ENCODE data around the gene NECAP2.
"Not testable (repeated sequence)": the region's sequence is repeated elsewhere in the genome, so short reads cannot be mapped to it uniquely, and the experiment has no call there.

Gene NECAP2

GRCh38 chr1:16462773-16463330 is 22.3 kb downstream of the NECAP2 start:
- no peak for DNase-seq

DNA sequence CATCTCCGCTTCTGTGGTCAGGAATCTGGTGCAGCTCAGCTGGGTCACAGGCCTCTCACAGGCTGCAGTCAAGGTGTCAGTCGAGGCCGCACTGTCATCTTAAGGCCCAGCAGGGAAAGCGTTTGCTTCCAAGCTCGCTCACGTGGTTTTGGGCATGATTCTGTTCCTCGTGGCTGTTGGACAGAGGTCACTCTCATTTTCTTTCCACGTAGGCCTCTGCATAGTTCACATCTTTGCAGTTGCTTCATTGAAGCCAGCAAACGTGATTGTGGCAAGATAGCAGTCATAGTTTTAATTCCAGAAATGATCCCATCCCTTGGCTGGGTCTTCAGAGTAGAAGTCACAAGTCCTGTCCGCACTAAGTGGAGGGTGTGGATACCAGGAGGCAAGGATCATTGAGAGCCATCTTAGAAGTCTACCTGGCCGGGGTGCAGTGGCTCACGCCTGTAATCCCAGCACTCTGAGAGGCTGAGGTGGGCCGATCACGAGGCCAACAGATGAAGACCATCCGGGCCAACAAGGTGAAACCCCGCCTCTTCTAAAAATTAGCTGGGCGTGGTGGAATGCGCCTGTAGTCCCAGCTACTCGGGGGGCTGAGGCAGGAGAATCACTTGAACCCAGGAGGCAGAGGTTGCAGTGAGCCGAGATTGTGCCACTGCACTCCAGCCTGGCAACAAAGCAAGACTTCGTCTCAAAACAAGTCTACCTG is 24.5 kb downstream of the NECAP2 start:
- DNase-seq, result no peak

- no peak for DNase-seq
Observed at GRCh38 chr1:16468558-16468957, 28.0 kb downstream of the NECAP2 start.

GRCh38 chr1:16474166-16474800 is 33.8 kb downstream of the NECAP2 start:
- DNase-seq, result no peak

DNA sequence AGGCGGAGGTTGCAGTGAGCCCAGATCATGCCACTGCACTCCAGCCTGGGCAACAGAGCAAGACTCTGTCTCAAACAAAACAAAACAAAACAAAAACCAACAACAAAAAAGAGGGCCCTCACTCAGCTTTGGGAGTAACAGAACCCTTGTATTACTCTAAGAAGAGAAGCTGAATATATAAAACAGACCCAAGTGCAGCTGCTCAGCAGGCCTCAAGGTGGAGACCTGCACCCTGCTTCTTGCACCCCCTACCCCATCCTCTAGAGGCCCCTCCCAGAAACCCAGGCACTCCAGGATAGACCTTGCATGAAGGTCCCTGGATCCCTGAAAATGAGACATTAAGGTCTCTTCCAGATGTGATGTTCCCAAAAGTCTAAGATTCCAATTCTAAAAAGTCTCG is 34.4 kb downstream of the NECAP2 start:
- DNase-seq, result not testable (repeated sequence)

DNA sequence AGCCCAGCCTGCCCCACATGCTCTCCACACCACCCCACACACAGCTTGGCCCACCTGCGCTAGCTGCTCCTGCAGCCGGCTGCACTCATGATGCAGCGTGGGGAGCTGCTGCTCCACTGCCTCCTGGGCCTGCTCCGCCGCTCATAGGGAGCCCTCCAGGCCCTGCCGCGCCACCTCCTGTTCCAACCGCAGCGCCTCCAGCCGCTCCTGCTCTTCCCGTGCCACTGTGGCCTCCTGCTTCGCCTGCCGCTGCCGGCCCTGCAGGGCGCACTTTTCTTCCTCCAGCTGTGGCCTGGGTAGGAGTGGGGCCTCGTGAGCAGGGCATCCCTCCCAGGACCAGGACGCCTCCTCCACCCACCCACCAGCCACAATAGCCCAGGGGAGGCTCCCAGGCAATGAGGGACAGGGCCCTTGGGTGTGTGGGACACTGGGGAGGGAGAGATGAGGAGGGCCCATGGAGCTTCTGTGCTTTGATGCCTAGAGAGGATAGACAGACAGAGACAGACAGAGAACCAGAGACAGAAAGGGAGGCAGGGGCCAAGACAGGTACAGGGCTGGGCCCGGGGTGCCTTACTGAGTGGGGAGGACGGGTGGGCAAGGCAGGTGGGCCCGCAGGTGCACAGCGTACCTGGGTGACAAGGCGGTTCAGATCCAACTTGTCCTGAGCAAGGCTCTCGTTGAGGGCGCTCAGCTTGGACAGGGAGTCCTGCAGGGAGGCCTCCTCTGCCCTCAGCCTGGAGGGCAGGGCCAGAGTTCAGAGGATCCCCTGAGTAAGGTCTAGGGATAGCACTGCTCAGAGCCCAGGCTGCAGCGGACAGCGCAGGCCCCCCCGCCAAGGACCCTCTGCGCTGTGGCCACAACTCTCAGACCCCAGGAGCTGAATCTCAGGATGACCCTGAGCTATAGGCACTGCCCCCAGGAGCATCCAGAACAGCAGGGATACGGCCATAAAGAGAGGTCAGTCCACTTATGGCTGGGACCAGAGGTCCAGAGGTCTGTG is 35.5 kb downstream of the NECAP2 start:
- not testable (repeated sequence) for DNase-seq

DNA sequence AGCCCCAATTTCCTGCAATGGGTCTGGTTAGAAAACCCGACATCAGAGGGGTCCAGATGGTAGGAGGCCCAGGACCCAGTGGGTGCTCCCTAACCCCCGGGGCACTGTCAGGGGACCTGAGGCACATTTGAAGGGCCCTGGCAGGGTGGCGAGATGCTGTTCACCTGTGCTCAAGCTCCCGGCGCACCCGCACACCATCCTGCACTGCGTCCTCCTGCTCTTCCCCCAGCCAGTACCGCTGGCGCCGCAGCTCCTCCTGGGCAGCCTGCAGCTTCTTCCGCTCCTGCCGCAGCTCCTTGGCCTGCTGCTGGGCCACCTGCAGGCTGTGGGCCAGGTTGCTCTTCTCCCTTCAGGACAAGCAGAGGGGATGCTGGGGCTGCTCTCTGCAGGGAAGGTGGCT is 37.6 kb downstream of the NECAP2 start:
- DNase-seq, result no peak

GRCh38 chr1:16483146-16483545 is 42.6 kb downstream of the NECAP2 start:
- DNase-seq, result not testable (repeated sequence)

GRCh38 chr1:16483639-16484500 is 43.3 kb downstream of the NECAP2 start:
- not testable (repeated sequence) for DNase-seq

DNA sequence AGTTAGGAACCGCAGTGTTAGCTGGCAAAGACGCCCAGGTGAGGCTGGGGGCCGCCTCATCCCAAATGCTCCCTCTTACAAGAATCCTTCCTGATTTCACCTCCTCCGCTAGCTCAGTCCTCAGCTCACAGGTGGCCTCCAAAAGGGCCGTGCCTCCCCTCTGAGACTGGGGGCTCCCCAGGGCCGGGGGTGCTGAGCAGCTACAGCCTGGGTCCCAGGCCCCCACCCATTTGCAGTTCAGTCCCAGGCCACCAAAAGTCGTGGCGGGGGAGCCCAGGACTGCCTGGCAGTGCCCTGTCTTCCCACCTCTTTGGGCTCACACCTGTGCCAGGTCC is 43.9 kb downstream of the NECAP2 start:
- no peak for DNase-seq

DNA sequence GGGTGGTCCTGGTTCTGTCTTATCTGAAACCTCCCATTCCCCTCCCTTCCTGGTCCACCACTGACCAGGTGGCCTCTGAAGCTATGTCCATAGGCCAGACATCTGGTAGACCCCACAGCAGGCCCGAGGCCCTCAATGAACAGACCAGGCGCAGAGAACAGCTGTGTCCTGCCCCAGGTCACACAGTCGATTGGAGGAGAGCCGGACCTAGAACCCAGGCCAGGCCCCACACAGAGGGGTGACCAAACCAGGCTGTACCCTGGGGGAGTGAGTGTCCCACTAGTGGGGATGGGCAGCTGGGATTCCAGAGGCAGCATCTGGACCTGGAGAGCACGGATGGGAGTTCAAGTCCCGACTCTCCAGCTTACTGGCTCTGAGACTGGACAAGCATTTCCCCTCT is 44.4 kb downstream of the NECAP2 start:
- DNase-seq, result no peak

DNA sequence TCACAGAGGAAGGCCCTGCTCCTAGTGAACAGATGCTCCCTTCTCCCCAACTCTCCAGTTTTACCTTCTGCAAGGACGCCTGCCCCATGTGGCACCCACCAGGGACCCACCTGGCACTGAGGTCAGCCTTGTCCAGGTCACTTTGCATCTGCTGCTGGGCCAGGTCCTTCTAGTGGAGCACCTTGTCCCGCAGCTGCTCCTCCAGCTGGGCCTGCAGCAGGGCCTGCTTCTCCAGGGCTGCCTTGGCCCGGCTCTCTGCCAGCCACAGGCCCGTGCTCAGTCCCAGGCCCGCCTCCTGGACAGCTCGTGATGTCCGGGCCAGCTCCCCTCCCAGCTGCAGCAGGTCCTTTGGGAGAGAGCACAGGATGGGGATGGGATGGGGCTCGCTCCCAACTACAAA is 45.8 kb downstream of the NECAP2 start:
- DNase-seq, result not testable (repeated sequence)

GRCh38 chr1:16487011-16487410 is 46.5 kb downstream of the NECAP2 start:
- not testable (repeated sequence) for DNase-seq

GRCh38 chr1:16489195-16489880 is 48.8 kb downstream of the NECAP2 start:
- not testable (repeated sequence) for DNase-seq

GRCh38 chr1:16491056-16491675 is 50.6 kb downstream of the NECAP2 start:
- no peak for DNase-seq

DNA sequence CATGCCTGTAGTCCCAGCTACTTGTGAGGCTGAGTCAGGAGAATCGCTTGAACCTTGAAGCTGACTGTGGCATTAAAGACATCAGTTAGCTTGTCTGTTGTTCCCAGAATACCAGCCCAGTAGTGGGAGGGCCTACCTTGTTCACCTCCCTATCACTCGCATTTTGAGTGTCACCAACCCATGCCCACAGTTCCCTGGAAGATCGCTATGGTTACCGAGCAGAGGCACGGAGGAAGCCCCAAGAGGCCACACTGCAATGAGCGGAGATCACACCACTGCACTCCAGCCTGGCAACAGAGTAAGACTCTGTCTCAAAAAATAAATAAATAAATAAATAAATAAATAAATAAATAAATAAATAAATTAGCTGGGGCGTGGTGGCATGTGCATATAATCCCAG is 52.4 kb downstream of the NECAP2 start:
- peak; percentile 19 for DNase-seq

GRCh38 chr1:16493731-16494130 is 53.2 kb downstream of the NECAP2 start:
- not testable (repeated sequence) for DNase-seq

GRCh38 chr1:16497474-16497904 is 57.0 kb downstream of the NECAP2 start:
- DNase-seq, result peak; percentile 41

- DNase-seq, result not testable (repeated sequence)
Observed at GRCh38 chr1:16498047-16498446, 57.5 kb downstream of the NECAP2 start.

- DNase-seq, result peak; percentile 73
Observed at GRCh38 chr1:16498573-16499413, 58.3 kb downstream of the NECAP2 start.
